Activated CD4-positive, alpha-beta T cell treated with anti-CD3 and anti-CD28 coated beads for 1 hour (primary cell): ENCODE results near the gene AMBN.
"Not testable (repeated sequence)": the region's sequence is repeated elsewhere in the genome, so short reads cannot be mapped to it uniquely, and the experiment has no call there.

Source experiments
- DNase-seq: peaks from one replicate; pipeline ENCODE4 v3.0.0-alpha.2; 2020

Gene AMBN

DNA sequence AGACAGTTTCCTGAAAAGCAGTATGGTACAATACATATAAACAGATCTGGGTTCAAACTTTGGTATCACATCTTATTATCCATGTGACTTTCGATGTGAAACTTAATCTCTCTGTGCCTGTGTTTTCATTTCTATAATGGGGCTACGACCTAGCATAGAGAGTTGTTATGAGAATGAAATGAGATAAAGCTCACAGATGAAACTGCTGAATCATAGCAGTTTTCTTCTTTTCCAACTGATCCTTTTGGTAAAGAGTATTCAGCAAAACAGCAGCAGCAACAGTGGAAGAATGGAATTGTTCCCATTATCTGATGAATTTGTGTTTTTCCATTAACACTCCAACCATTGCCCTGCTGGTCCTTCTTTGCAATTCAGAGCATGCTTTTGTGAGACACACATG, 16.3 kb downstream of the AMBN start:
- DNase-seq = no peak

DNA sequence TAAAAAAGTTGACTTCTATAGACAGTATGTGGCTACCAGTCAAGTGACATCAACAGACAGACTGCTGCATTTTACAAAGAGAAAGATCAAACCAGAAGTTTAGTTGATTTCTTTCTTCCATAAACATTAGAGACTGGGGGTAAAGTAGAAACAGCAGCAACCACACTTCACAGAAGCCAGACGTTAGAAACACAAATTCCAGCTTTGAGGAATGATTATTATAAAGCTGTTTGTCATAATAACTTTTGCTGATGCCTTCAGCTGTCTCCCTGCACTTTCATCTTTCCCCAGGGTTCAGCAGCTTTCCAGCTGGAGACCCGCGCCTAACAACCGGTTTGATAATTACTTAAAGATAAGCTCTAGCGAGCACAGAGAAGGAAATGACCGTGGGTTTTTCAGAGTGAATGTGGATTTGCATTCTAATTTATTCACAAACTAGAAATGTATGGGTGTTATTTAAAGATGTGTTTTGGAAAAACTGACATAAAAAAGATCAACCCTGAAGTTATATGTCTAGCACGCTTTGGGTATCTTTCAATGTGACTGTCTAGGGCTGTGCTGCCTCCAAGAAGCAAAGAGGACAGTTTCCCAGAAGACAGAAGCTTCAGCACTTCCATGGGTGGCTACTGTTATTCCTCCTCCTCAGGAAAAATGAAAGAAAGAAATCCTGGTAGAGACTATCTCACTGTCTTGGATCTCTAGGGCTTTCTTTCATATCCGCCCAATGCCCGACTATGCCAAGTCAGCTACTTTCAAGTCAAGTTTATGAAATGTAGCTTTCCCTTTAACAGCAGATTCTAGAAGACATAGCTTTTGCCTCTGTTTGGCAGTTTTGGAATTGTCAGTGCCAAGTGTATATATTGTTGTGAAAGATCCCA, 21.5 kb downstream of the AMBN start:
- DNase-seq = no peak

GRCh38 chr4:70614184-70614555, 22.1 kb downstream of the AMBN start:
- DNase-seq = no peak

DNA sequence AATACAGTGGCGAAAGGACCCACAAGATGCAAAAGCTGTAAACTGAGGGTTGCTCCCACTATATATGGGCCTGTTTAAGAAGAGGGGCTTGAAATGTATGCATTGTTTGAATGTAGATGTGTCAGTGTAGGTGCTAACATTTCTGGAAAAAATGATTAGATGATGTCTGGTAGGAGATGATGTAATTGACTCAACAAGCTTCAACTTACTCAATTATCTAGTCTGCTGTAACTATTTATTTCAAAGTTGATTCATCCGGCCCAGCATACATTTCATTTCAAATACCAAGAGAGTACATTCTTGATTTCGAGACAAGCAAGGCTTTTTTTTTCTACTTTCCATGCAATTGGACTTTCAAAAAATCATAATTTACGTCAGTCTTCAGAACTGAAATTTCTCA, 27.2 kb downstream of the AMBN start:
- DNase-seq = no peak

GRCh38 chr4:70619778-70620177, 27.7 kb downstream of the AMBN start:
- no peak for DNase-seq

DNA sequence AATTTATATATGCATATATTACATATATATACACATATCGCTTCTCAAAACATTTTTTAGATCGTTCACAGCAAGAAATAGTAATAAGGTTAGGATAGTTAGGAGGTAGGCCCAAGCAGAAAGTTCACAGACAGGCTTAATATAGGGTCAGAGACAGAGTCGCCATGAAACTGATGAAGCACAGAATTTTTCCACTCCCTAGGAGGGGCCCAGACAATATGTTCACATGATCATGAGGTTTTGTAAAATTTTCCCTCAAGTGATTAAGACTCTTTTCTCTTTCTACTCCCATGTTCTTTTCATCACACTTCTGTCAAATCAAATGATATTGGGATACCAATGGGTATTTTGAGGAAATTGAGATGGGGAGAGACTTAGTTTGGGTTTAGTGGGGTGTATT, 31.3 kb downstream of the AMBN start:
- no peak for DNase-seq

DNA sequence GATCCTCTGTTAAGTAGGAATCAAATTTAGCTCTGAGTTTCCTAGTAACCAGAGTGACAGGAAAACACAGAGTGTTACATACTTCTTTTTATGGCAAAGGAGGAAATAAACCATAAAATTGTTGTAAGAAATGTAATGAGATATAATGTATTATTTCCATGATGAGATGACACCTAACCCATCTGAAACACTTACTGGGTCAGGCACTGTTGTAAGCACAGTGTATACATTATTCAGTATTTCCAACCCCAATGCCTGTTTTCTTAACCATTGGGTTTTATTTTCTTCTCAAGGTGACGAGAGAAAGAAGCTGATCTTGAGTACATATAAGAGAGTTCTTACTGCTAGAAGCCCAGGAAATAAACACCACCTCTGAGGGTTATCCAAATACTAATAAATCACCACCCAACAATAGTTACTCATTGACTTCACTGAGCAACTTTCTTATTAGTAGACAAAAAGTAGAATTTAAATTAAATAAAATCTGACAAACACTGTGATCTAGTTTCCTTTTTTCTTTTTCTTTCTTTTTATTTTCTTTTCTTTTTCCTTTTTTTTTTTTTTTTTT, 32.3 kb downstream of the AMBN start:
- DNase-seq = no peak

DNA sequence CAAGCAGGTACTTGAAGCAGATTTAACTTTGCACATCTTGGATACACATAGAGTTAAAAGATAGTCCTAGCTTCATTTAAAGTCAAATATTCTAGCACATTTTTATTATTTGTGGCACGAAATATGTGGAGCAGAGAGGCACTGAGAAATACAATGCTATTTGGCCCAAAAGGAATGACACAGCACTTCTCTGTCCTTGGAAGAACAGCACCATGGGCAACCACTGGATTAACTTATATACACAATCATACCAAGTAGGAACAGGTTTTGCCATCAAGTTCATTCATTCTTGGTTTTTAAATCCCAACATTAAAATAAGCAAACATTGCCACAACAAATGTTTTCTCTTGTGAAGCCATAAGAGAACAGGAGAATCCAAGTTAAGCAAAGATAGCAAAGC, 35.6 kb downstream of the AMBN start:
- DNase-seq = no peak

GRCh38 chr4:70628444-70628843, 36.4 kb downstream of the AMBN start, which contains the start of gene ENAM:
Gene ENAM, plus strand, starts transcription at chr4:70628744. Its CDS starts 757 bp downstream, at chr4:70629501.
- DNase-seq = no peak

- DNase-seq = no peak
These were observed 37.5 kb downstream of the AMBN start for GRCh38 chr4:70629469-70630090.

- DNase-seq = no peak
These were observed 38.1 kb downstream of the AMBN start for GRCh38 chr4:70630162-70630561.

- no peak for DNase-seq
These were observed 40.0 kb downstream of the AMBN start for GRCh38 chr4:70632028-70632427.

- no peak for DNase-seq
These were observed 42.4 kb downstream of the AMBN start for GRCh38 chr4:70634482-70634881.

GRCh38 chr4:70637239-70637913, 45.3 kb downstream of the AMBN start:
- no peak for DNase-seq

GRCh38 chr4:70640192-70640591, 48.1 kb downstream of the AMBN start:
- no peak for DNase-seq

GRCh38 chr4:70650741-70651140, 58.7 kb downstream of the AMBN start:
- DNase-seq = not testable (repeated sequence)

GRCh38 chr4:70651864-70652506, 59.9 kb downstream of the AMBN start:
- no peak for DNase-seq

- no peak for DNase-seq
These were observed 62.6 kb downstream of the AMBN start for GRCh38 chr4:70654605-70655011.
